BE2C (cell line): ENCODE data around the gene PUM2.

ENCODE experiments used
- DNase-seq: peaks from one replicate; pipeline ENCODE4 v3.0.0-alpha.2; 2020
- H3K27me3 ChIP-seq: fragments of 250-450 bp; sonication (Bioruptor Pico); 2 replicates; pipeline ENCODE4 v1.5.1; 2020; ENCODE audit warnings: mild to moderate bottlenecking
- H3K36me3 ChIP-seq: fragments of 250-450 bp; sonication (Bioruptor Pico); 2 replicates; pipeline ENCODE4 v1.5.1; 2020; ENCODE audit warnings: mild to moderate bottlenecking
- H3K4me1 ChIP-seq: fragments of 250-450 bp; sonication (Bioruptor Pico); 2 replicates; pipeline ENCODE4 v1.5.1; 2020
- H3K4me3 ChIP-seq: 2 replicates; pipeline ENCODE4 v1.5.1; 2011; ENCODE audit warnings: low read depth, low read length
- H3K9me3 ChIP-seq: fragments of 250-450 bp; sonication (Bioruptor Pico); 2 replicates; pipeline ENCODE4 v1.5.1; 2020
- TF ChIP-seq, protein P1 (sequence below): IDR thresholded peaks from 2 replicates; pipeline ENCODE4 v1.5.1; 2012; ENCODE audit warnings: mild to moderate bottlenecking, low read depth, low read length

The PUM2 gene

DNA sequence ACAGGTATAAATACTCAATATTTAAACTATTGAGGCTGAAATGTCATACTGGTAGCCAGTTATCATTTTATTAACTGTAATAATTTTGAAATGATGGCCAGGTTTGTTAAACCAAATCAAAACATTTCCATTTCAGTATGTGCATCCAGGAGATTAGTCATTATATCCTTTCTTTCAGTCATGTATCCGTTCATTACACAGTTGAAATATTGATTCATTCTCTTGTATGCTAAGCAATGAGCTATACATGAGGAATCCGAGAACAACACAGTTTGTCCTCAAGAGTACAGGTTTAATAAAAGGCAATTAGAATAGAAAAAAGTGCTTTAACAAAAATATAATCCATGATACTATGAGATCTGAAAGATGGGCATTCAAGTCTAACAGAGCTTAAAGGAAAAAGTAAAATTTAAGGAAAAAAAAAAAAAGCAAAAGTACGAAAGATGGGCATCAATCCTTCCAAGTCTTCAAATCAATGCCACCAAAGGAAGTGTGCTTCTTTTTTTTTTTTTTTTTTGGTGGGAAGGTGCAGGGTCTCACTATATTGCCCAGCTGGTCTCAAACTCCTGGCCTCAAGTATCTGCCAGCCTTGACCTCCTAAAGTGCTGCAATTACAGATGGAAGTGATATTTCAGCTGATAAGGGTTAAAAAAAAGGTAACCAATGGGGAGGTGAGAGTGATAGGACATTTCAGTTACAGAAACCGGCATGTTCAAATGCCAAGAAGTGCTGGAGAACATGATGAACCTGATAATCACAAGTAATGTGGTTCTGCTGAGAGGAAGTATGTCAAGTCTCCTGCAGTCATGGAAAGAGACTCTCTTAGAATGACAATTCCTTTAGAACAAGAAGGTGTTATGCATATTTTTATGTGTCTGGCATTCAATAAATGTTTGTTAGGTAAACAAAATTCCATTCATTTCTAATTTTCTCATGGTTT, 35.8 kb downstream of the PUM2 start:
- TF ChIP-seq, protein P1, sequence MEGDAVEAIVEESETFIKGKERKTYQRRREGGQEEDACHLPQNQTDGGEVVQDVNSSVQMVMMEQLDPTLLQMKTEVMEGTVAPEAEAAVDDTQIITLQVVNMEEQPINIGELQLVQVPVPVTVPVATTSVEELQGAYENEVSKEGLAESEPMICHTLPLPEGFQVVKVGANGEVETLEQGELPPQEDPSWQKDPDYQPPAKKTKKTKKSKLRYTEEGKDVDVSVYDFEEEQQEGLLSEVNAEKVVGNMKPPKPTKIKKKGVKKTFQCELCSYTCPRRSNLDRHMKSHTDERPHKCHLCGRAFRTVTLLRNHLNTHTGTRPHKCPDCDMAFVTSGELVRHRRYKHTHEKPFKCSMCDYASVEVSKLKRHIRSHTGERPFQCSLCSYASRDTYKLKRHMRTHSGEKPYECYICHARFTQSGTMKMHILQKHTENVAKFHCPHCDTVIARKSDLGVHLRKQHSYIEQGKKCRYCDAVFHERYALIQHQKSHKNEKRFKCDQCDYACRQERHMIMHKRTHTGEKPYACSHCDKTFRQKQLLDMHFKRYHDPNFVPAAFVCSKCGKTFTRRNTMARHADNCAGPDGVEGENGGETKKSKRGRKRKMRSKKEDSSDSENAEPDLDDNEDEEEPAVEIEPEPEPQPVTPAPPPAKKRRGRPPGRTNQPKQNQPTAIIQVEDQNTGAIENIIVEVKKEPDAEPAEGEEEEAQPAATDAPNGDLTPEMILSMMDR = no peak
- Histone ChIP-seq H3K4me3 (no peak overlapping the region), H3K9me3 (no peaks in the 10 kb centered on the region), H3K36me3 (peaks cover 83% of the 10 kb centered on the region), H3K27me3 (no peaks in the 10 kb centered on the region), H3K4me1 (no peaks in the 10 kb centered on the region)
- DNase-seq = no peak

- peaks cover 79% of the 10 kb centered on the region for H3K36me3 ChIP-seq
- H3K4me1 ChIP-seq = no peaks in the 10 kb centered on the region
Observed at GRCh38 chr2:20313659-20314058, 37.0 kb downstream of the PUM2 start.

GRCh38 chr2:20309001-20309400, 41.6 kb downstream of the PUM2 start:
- TF ChIP-seq, protein P1 = no peak
- DNase-seq = no peak
- Histone ChIP-seq H3K36me3 (peaks cover 82% of the 10 kb centered on the region), H3K9me3 (no peaks in the 10 kb centered on the region), H3K27me3 (no peaks in the 10 kb centered on the region), H3K4me1 (no peaks in the 10 kb centered on the region), H3K4me3 (no peak overlapping the region)

More at GRCh38 chr2:20313659-20314058, 37.0 kb downstream of the PUM2 start:
- Histone ChIP-seq H3K4me3 (no peak overlapping the region), H3K9me3 (no peaks in the 10 kb centered on the region), H3K27me3 (no peaks in the 10 kb centered on the region)
- DNase-seq = no peak
- TF ChIP-seq, protein P1 = no peak

DNA sequence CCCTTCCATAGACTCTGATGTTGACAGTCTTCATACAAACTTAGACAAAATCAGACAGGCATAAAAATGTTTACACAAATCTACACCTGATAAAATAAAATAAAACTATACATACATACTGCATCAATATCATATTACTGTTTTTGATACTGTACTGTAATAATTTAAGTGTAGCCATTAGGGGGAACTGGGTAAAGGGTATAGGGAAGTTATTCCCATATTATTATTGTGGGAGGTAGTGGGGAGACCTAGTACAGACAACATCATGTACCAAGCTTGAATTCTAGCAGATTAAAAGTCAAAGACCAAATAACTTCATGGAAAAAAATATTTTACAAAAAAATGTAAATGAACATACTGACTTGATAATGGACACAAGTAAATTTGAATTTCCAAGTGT, 43.3 kb downstream of the PUM2 start:
- H3K36me3 ChIP-seq = peaks cover 83% of the 10 kb centered on the region
- no peaks in the 10 kb centered on the region for H3K9me3 ChIP-seq
- H3K27me3 ChIP-seq = no peaks in the 10 kb centered on the region
- TF ChIP-seq, protein P1 = no peak
- no peak overlapping the region for H3K4me3 ChIP-seq
- no peaks in the 10 kb centered on the region for H3K4me1 ChIP-seq
- DNase-seq = no peak

DNA sequence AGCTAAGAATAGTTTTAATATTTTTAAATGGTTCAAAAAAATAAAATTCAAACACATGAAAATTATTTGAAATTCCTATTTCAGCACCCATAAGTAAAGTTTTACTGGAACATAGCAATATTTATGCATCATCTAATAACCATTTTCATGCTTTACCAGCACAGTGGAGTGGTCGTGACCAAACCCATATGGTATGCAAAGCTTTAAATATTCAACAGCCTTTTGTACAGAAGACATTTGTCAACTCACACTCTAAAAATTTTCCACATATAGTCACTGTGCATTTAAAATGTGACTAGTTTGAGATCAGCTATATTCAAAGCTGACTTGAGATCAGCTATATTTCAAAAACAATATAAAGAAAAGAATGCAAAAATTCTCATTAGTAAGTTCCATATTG, 46.2 kb downstream of the PUM2 start:
- Histone ChIP-seq H3K9me3 (no peaks in the 10 kb centered on the region), H3K4me3 (no peak overlapping the region), H3K27me3 (no peaks in the 10 kb centered on the region), H3K4me1 (no peaks in the 10 kb centered on the region), H3K36me3 (peaks cover 77% of the 10 kb centered on the region)
- TF ChIP-seq, protein P1 = no peak
- no peak for DNase-seq

DNA sequence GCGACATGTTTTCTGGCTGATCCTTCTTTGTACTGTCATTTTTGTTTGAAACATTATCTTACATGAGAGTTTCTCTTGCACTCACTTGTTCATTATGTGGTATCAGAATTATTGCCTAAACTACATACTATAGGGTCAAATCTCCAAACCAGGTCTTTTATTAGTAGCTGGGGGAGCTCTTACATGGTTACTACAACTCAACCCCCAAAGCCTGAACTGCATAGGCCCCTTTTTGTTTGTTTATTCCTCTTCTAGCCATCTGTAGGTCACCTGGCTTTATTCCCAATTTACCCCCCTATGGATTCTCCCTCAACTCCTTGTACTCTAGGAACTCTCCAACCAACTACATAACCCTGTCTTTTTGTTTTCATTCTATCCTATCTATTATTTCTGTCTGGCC, 46.7 kb downstream of the PUM2 start:
- peaks cover 81% of the 10 kb centered on the region for H3K36me3 ChIP-seq
- H3K27me3 ChIP-seq = no peaks in the 10 kb centered on the region
- no peaks in the 10 kb centered on the region for H3K4me1 ChIP-seq
- H3K4me3 ChIP-seq = no peak overlapping the region
- H3K9me3 ChIP-seq = no peaks in the 10 kb centered on the region
- TF ChIP-seq, protein P1 = no peak
- DNase-seq = no peak
